HL-60/S4 treated with retinoic acid at 250 ng/mL for 4 days and 3 days (cell line): ENCODE data around the gene ZNF568.

Experiments
- in situ Hi-C: fragments of 300-500 bp; cut with MboI; formaldehyde crosslinking; loops from 2 replicates; pipeline ENCODE4 v1.7.0; 2022; ENCODE audit warnings: low sequenced_read_pairs

ZNF568 gene

DNA sequence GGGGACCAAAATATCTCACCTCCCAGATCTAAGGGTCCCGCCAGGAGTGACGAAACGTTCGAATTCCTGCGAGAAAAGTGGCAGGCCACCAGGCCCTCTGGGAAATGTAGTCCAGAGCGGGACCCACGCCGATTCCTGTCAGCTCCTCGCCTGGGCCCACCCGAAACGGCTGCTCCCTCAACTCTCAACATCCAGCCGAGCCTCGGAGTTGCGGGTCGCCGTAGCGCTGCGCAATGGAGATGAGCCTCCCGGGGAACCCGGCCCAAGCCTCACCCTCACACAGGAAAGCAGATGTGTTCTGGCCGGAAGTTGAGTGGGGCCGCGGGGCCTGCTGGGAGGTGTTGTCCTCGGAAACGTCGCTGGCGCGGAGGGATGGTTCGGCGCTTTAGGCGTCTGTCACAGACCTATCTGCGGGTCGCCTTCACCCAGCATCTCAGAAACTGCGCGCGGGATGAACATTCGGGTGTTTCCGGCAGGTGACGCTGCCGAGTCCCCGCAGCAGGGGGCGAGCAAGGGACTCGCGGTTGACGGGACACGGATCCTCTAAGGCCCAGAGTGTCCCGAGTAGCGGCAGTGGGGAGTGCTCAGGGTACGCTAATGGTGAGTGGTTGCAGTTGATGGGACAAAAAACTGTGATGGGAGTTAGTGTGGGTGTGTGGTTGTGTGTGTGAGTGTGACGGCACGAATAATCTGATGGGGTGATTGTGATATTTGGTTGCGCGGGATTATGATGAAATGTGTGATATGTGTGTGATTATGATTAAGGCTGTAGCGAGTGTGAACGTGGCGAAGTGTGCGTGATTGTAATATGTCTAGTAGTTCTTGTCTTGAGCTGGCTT lies at the start of gene ZNF568, which contains the start of gene ZNF829:
TSS of gene ZNF568 (plus strand) at position 341 of the 839 bp plus-strand sequence. CDS start 6,439 bp downstream, outside the sequence.
TSS of gene ZNF829 (minus strand) at position 300 of the 839 bp plus-strand sequence. CDS start 1,124 bp downstream, outside the sequence.
- in situ Hi-C loops, result no loop called here

- in situ Hi-C loops, result no loop called here
Measured at GRCh38 chr19:36876993-36877938, 38.9 kb upstream of the ZNF568 start.

- in situ Hi-C loops, result no loop called here
Measured at GRCh38 chr19:36891768-36892357, 24.3 kb upstream of the ZNF568 start.

GRCh38 chr19:36894849-36895383 lies 21.2 kb upstream of the ZNF568 start:
- in situ Hi-C loops, result no loop called here

DNA sequence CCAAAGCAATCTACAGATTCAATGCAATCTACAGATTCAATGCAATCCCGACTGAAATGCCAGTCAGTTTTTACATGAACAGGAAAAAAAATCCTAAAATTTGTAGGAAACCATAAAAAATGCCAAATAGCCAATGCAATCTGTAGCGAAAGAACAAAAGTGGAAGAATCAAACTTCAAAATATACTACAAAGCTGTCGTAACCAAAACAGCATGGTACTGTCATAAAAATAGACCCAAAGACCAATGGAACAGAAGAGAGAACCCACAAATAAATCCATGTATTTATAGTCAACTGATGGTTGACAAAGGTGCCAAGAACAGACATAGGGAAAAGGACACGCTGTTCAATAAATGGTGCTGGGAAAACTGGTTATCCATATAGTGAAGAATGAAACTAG lies 17.7 kb upstream of the ZNF568 start:
- in situ Hi-C loops, result no loop called here

DNA sequence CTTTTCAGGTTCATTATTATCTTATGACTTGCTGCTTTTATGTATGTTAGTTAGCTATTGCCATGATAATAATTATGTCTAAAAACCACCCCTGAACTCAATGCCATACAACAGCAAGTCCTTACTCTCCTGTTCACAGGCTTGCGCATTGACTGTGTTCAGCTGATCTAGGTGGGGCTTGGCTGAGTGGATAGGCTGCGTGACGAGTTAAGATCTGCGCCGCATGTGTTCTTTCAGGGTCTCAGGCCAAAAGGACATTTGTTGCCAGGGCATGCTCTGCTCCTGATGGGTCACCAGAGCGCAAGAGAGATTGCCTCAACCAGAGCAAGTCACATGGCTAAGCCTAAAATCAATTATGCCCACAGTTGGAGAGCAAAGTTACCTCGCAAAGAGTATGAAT lies 859 bp downstream of the ZNF568 start:
- in situ Hi-C loops, result no loop called here

DNA sequence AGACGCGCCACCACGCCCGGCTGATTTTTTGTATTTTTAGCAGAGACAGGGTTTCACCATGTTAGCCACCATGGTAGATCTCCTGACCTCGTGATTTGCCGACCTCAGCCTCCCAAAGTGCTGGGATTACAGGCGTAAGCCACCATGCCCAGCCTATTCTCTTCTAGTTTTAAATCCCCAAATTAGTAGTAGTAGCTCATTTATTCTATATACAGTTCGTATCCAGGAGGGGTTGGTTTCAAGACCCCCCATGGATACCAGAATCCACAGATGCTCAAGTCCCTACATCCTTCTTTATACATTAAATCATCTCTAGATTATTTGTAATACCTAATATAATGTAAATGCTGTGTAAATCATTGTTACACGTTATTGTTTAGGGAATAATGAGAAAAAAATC lies 2.0 kb downstream of the ZNF568 start:
- in situ Hi-C loops, result no loop called here

- in situ Hi-C loops, result no loop called here
Measured at GRCh38 chr19:36931684-36932083, 15.6 kb downstream of the ZNF568 start.

- in situ Hi-C loops, result no loop called here
Measured at GRCh38 chr19:36939153-36939552, 23.0 kb downstream of the ZNF568 start.

- in situ Hi-C loops, result no loop called here
Measured at GRCh38 chr19:36950335-36951119, 34.4 kb downstream of the ZNF568 start.

DNA sequence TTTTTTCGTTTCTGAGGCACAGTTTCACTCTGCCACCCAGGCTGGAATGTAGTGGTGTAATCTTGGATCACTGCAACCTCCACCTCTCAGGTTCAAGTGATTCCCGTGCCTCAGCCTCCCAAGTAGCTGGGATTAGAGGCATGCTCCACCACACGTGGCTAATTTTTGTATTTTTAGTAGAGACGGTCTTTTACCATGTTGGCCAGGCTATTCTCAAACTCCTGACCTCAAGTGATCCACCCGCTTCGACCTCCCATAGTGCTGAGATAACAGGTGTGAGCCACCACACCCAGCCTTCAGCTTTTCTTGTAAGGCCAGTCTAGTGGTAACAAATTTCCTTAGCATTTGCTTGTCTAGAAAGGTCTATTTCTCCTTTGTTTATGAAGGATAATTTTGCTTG lies 46.2 kb downstream of the ZNF568 start:
- in situ Hi-C loops, result no loop called here

- in situ Hi-C loops, result no loop called here
Measured at GRCh38 chr19:36963280-36963679, 47.1 kb downstream of the ZNF568 start.

- in situ Hi-C loops, result no loop called here
Measured at GRCh38 chr19:36972571-36972970, 56.4 kb downstream of the ZNF568 start.

GRCh38 chr19:36973021-36973843 lies 57.1 kb downstream of the ZNF568 start:
- in situ Hi-C loops, result no loop called here

DNA sequence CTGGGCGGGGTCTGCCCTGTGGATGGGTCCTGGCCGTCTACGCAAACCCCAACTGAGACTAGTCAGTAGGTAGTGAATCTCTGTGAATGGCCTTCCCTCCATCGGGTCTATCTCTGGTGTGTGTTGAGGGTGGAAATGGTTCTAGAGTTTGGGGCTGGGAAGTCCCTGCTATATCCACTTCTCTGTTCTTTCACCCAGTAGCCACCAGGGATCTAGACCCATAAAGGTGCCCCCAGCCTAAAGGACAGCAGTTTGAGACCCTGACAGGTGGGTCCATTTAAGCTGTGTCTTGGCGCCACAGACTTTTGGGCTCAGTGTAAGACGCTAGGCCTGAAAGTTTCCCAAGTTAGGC lies 57.7 kb downstream of the ZNF568 start:
- in situ Hi-C loops, result no loop called here

- in situ Hi-C loops, result no loop called here
Measured at GRCh38 chr19:36986131-36986530, 70.0 kb downstream of the ZNF568 start.

DNA sequence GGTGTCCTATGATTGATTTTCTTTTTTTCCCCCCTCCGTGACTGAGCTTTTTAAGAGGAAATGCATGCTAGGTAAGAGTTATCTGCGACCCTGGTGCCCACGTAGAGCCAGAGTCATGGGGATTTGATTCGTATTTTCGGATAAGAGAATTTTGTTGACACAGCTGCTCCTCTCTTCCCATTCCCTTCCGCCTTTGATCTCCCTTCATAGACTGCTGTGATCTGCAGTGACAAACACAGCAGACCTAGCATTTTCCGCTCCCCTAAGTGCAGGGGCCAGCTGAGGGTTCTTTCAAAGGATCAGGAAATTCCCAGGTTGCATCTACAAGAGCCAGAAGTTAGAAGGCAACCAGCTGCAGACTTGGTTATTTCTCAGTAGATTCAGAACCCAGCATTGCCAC lies 70.5 kb downstream of the ZNF568 start:
- in situ Hi-C loops, result no loop called here

DNA sequence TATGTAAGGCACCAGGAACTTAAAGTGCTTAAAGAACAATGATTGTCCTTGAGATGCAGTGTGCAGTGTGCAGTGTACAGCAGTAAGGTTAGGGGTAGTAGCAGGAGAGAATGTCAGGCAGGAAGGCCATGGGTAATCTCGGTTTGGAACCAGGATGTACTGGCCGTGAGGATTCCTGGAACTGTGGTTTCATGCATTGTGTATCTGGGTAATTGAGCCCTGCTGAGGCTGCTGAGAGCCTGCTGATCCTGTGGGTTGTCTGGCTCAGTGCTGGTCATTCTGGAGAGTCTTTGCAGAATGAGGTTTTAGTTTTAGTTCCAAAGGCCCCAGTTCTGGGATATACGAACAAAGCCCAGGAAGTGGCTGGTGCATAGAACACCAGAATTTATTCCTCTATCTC lies 71.0 kb downstream of the ZNF568 start:
- in situ Hi-C loops, result no loop called here

DNA sequence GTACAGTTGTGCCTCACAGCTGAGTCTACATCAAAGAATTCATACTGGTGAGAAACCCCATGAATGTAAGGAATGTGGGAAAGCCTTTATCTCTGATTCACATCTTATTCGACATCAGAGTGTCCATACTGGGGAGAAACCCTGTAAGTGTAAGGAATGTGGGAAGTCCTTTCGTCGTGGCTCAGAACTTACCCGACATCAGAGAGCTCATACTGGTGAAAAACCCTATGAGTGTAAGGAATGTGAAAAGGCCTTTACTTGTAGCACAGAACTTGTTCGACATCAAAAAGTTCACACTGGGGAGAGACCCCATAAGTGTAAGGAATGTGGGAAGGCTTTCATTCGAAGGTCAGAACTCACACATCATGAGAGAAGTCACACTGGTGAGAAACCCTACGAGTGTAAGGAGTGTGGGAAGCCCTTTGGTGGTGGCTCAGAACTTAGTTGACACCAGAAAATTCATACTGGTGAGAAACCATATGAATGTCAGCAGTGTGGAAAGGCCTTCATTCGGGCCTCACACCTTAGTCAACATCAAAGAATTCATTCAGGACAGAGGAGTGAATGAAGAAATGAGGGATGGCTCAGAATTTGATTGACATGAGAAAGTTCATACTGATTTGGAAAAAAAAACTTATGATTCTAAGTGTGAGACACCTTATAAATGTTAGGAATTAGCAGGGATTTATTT lies 81.2 kb downstream of the ZNF568 start:
- in situ Hi-C loops, result no loop called here
